NCI-H460 (cell line): ENCODE results near the gene SSH2. TPM values are rescaled to one million over a fixed set of nuclear protein-coding genes. Genes with fewer than 3 reads are reported as not detected.

ENCODE experiments used
- DNase-seq: peaks from one replicate; pipeline ENCODE4 v3.0.0-alpha.2; 2016; ENCODE audit warnings: low read depth; ENCODE audit errors: extremely low read depth
- small RNA-seq, 2 experiments: library from RNA; depleted of rRNA; stranded (forward); fragments of <200 nt; gene quantifications; one replicate each; pipeline ENCODE3, GENCODE V24; 2014
- total RNA-seq: library from RNA; depleted of rRNA; stranded (reverse); fragments of >200 nt; shearing (Covaris generic); gene quantifications from 2 replicates; pipeline ENCODE4 v1.2.3, GENCODE V29; 2014; rRNA removed

The SSH2 gene
- total RNA-seq, 1 experiment from 2014 or later = 7.6 TPM

DNA sequence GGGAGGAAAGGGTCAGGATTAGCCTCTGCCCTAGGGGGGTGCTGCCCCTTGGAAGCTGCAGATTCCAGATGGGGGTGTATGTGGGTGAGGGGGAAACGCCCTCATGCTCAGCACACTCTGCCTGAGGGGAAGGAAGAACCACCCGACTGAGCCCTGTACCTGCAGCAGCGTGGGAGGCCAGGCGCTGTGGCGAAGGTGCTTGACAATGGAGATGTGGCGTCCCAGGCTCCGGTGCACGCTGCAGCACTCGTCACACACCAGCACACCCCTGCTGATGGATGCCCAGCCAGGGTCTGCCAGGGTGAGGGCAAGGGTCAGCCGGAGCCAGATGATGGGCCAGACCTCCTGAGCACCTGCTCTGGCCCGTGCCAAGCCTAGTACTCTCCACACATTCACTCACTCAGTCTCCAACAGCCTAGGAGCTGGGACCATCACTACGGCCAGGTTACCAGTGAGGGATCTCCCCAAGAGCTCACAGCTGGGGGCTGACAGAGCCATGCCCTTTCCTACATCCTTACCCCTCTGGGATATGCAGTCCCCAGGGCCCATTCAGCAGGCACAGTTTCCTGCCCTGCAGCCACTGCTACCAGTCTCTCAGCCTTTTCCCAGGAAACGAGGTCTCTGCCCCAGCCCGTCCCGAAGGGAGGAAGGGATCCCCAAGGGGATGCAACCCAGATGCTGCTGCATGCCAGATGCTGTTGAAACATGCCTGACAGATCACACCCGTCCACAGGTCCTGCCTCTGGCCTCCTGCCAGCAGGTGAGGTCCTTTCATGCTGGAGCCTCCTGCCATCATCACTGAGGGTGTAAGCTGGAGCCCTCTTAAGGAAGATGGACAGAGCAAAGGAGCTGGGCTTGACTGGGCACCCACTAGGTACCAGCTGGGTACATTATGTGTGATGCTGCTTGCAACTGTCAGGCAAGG, 346.4 kb downstream of the SSH2 start:
- no peak for DNase-seq

DNA sequence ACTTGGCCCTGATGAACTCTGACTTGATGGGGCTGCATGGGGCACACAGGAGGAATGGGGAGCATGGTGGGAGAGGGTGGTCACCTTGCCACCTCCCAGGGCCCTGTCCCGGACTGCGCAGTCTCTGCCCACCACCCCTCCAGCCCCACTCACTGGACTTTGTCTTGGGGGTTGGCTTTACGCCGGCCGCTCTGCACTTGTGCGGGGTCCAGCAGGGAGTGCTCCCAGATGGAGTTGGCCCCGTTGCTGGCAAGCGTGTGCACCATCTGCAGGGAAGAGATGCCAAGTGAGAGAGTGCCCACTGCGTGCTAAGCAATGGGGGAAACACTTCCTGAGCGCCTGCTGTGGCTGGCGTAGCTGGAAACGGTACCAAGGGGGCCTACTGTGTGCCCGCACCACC, 347.3 kb downstream of the SSH2 start:
- DNase-seq = no peak

DNA sequence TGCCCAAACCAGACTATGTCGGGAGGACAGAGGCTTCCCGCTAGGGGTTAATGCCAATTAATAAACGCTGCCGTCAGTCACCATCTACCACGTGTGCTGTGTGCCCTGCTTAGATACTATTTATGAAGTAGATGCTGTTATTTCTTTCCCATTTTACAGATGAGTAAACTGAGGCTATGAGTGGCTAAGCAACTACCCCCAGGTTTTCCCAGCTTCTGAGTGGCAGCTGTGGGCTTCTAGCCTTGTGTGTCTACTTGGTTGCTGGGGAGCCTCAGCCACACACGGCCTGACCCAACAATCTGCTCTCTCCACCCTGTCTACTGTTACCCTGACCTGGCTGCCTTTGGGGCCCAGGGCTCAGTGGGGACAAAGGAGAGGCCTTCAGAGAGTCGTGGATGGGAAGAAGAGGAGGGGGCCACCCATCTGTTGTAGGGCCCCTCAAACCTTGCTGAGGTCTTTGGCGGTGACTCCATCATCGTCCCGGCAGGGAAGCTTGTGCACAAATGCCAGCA, 347.7 kb downstream of the SSH2 start:
- no peak for DNase-seq

DNA sequence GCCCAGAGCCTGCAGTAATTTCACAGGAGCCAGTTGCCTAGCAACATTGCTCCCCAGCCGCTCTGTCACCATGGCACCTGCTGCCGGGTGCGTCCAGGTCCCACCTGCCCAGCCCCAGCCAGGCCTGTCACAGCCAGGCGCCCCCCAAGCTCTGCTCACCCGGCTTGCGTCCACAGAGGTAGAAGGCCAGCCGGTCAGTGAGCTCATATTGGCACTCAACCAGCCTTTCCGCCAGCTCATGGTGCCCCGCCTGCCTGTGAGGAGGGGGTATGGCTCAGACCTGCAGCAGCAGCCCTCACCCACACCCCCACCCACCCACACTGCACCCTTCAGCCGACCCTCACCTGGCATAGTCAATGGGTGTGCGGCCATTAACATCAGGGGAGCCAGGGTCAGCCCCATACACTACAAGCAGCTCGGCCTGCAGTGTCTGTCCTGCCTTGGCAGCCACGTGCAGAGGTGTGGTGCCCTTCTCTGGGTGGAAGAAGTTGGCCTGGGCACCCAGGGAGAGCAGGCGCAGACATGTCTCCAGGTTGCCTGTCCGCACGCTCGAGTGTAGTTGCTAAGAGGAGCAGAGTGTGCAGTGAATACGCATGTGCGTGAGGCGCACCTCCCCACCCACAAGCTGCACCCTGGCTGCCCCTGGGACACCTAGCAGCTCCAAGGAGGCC, 348.3 kb downstream of the SSH2 start:
- DNase-seq = no peak

DNA sequence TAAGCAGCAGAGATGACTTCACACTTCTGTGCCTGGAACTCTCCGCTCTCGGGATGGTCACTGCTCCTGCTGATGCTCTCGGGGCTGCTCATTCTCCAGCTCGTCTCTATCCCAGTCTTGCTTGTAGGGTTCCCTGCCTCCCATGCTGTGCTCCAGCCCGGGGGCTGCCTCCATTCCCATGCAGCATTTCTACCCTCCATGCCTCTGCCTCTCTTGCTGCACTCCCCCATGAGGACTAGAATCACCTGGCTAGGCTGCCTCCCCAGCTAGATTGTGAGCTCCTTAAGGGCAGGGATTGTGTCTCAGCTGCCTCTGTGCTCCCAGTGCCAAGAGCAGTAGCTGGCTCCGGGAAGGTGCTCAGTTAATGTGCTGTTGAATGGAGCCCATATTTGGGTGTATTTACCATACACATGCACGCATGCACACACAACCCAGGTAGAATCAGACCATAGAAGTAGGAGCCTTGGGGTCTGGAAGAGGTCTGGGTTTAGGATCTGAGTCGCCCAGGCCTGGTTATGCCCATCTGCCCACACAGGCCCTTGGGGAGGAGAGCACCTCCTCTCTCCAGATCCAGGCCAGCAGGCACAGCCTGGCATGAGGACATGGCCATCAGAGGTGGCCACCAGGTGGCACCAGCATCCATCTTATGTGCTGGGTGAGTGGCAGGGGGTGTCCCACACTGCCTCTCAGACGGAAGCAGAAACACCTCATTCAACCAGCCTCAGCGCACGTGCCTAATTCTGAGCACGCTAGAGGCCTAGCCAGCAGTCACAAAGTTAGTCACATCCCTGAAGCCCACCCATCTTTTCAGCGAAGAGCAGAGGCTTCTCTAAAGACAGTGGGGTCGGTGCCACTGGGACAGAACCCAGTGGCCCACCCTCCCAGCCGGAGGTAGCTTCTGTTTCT, 349.9 kb downstream of the SSH2 start:
- peak; percentile 87 for DNase-seq

DNA sequence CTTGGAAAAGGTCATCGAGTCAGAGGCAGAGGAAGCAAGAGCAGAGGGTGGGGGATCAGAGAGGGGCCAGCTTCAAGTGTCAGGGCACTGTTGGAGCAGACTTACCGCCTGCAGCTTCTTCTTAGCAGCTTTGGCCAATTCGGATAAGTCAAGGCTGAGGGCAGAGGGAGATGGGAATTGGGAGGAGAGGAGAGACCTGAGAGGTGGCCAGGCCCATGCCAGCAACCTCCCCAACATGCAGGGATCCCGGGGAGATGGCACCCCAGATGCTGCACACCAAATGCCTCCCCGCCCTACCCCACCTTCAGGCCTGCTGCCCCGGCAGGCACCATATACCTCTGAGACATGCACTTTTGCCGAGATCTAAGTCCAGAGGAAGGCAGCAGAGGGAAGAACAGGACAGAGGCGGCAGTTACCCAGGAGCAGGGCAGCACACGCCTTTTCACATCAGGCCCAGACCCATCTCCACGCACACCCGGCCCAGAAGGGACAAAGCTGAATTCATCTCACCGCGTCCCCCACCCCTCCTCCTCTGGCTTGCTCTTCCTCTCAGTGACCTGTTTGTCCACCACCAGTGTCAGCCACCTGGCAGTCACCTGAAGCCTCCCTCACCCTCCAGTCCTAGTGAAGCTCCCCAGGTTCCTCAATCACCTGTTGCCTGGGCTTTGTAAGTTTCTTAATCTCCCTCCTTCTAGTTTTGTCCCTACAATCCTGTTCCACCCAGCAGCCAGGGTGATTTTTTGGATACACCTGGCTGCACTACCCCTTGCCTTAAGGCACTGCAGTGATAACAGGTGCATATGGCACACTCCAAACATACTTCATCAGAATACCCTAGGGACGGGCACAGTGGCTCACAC, 351.2 kb downstream of the SSH2 start:
- no peak for DNase-seq

DNA sequence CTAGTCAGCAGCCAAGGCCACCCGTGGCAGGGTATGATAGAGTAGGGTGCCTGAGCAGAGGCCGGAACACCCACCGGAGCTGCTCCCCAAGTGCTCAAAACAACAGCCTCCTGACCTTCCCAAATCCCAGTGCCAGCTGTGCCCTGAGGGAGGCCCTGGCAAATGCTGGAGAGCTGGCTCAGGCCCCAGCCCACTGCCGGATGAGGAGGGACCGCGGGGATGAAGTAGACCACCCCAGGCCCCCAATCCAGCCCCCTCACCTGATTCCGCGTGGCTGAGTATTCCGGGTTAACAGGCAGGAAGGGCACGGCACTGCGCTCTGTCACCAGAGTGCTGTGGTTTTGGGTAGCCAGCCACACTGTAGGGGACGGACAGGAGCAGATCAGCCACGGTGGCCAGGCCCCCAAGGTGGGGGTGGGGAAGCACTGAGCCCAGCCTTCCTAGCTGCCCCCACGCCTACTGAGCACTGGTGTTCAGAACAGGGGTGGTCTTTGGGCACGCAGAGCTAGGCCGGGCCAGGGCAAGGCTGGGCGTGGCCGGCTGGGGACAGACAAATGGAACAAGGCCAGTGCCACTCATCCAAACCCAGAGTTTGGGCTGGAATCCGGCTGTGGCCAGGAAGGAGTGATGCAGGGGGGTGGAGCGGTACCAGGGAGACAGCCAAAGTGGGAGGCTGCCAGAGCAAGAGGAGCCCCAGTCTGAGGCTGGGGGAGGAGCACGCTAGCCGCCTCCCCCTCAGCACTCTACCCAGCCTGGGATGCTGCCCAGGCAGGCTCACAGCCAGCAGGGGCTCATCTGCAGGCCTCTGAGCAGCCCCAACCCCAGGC, 352.4 kb downstream of the SSH2 start:
- DNase-seq = no peak

DNA sequence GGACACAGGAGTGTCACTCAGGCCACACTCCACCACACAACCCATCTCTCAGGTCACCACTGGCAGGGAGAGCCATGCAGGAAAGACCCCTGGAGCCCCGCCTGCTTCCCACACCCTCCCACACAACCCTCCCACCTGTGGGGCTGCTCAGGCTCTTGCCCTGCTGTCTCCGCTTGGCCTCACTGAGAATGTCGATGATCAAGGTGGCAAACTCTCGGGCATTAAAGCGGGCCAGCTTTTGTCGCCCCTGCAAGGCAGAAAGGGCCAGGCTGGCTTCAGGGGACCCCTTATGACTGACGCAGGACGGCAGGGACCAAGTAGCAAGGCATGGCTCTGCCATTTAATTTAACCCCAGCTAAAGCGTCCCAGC, 353.0 kb downstream of the SSH2 start:
- no peak for DNase-seq

DNA sequence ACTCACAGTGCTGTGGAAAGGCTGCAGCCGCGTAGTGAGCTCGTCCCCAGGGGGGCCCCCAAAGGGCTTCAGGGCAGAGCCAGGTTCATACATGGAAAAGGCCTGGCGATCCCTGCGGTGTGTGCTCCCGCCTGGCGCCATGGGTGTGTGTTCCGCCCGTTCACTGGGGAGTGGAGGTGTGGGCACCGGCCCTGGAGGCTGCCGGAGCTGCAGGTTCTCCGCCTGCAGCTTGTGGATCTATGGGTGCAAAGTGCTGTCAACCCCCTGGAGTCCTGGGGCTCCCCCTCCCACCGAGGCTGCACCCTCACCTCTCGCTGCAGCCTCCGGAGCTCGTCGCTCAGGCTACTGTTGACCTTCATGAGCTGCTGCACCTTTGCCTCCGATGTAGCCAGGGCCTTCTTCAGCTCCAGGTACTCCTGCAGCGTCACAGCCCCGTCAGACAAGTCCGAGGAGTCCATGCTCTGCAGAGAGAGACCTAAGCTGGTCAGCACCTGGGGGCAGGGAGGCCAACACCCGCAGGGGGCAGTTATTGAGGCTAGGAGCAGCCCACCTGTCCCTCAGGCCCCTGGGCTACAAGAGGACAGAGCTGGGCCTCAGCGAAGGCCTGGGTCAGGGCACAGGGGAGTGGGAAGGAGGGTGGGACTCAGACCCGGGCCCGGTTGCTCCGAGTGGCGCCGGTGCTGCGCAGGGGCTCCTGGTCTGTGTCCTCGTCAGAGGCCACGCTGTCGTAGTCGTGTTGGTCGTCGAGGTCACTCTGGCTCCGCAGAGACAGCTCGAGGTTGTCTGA, 353.6 kb downstream of the SSH2 start:
- no peak for DNase-seq

Small RNA genes within 50 kb of the gene (small RNA-seq; reads per million reads assigned to genes)
- gene RF00156 (0 to 0.04 reads per million in 2 experiments), gene RF01210 (0.02 to 0.06 reads per million in 2 experiments), gene RNU6-920P (0 to 0.02 reads per million in 2 experiments)

Other genes starting within 250 kb of the SSH2 start
- 0.57 and 0.84 TPM in 2 replicates for gene EFCAB5, start 11.4 kb upstream of the SSH2 start, total RNA-seq
- 12.0 and 17.9 TPM in 2 replicates for gene NSRP1, start 186.6 kb upstream of the SSH2 start, total RNA-seq